ENCODE results near the gene NT5DC4. TPM values are rescaled to one million over a fixed set of nuclear protein-coding genes. Genes with fewer than 3 reads are reported as not detected.

The NT5DC4 gene
- total RNA-seq, 1 donor from 2014 or later, result not detected

DNA sequence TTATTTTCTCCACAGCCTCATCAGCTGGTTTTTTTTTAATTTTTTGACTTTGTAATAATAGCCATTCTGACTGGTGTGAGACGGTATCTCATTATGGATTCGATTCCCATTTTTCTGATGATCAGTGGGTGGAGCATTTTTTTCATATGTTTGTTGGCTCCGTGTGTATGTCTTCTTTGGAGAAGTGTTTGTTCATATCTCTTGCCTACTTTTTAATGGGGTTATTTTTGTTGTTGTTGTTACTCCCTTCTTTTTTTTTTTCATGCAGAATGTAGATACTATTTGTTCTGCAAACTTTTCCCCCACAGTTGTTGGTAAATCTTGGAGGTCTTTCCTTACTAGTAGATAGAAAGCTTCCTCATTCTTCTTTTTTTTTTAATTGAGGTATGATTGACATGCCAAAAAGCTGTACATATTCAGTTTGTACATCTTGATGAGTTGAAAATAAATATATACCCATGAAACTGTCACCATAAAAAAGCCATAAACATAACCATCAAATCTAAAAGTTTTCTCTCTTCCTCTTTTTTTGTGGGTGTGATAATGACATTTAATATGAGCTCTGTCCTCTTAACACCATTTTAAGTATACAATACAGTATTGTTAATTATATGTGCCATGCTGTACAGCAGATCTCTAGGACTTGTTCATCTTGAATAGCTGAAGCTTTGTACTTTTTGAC lies 21.8 kb upstream of the NT5DC4 start:
- Mint-ChIP-seq H3K36me3 (ENCODE audit: low read depth, unreplicated experiment) (no peaks in the 10 kb centered on the region), H3K9me3 (ENCODE audit: unreplicated experiment) (no peaks in the 10 kb centered on the region), H3K27ac (ENCODE audit: unreplicated experiment) (peak overlapping the region; percentile 14), H3K4me1 (ENCODE audit: unreplicated experiment) (no peaks in the 10 kb centered on the region), H3K4me3 (ENCODE audit: unreplicated experiment) (no peak overlapping the region), H3K27me3 (ENCODE audit: unreplicated experiment) (no peaks in the 10 kb centered on the region)
- no peak for TF ChIP-seq CTCF (IDR thresholded peaks at IDR 0.05; ENCODE audit: unreplicated experiment)
- DNase-seq (ENCODE audit: low spot score), result no peak

DNA sequence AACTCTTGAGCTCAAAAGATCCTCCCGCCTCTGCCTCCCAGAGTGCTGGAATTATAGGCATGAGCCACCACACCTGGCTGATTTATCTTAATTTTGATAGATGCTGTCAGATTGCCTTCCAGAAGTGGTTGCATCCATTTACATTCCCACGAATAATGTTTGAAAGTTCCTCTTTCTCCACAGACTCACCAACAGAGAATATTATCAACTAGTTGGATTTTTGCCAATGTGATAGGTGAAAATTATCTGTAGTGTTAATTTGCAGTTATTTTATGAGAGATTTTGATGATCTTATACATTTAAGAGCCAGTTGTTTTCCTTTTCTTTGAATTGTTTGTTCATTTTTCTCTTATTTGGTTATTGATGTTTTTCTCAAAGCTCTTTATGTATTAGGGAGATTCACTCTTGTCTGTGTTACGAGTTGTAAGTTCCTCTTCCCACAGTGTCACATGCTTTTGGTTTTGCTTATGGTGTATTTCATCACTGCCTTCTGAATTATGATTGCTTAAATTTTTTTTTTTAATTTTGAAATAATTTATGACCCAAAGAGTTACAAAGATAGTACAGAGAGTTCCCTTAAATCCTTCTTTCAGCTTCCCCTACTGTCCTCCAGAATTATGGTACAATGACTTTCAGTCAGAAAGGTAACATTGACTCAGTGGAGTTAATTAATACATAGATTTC lies 20.7 kb upstream of the NT5DC4 start:
- no peak for TF ChIP-seq CTCF (IDR thresholded peaks at IDR 0.05; ENCODE audit: unreplicated experiment)
- Mint-ChIP-seq H3K4me1 (ENCODE audit: unreplicated experiment) (no peaks in the 10 kb centered on the region), H3K27me3 (ENCODE audit: unreplicated experiment) (no peaks in the 10 kb centered on the region), H3K9me3 (ENCODE audit: unreplicated experiment) (no peaks in the 10 kb centered on the region), H3K4me3 (ENCODE audit: unreplicated experiment) (no peak overlapping the region), H3K36me3 (ENCODE audit: low read depth, unreplicated experiment) (no peaks in the 10 kb centered on the region), H3K27ac (ENCODE audit: unreplicated experiment) (no peak overlapping the region)
- DNase-seq (ENCODE audit: low spot score), result no peak

DNA sequence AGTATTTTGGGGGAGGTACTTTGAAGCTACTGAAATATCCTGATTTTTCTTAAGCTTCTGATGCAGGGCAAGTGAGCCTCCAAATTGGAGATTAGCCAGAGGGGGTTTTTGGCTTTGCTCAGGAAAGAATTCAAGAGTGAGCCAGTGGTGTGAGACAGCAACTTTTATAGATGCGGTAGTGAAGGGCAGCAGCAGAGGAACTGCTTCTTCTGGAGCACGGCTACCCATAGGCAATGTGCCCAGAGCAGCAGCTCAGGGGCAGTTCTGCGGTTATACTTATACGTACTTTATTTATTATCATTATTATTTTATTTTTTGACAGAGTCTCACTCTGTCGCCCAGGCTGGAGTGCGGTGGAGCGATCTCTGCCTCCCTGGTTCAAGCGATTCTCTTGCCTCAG lies 19.8 kb upstream of the NT5DC4 start:
- no peak for TF ChIP-seq CTCF (IDR thresholded peaks at IDR 0.05; ENCODE audit: unreplicated experiment)
- no peak for DNase-seq (ENCODE audit: low spot score)
- Mint-ChIP-seq H3K36me3 (ENCODE audit: low read depth, unreplicated experiment) (no peaks in the 10 kb centered on the region), H3K27me3 (ENCODE audit: unreplicated experiment) (no peaks in the 10 kb centered on the region), H3K9me3 (ENCODE audit: unreplicated experiment) (no peaks in the 10 kb centered on the region), H3K27ac (ENCODE audit: unreplicated experiment) (no peak overlapping the region), H3K4me3 (ENCODE audit: unreplicated experiment) (no peak overlapping the region), H3K4me1 (ENCODE audit: unreplicated experiment) (peaks cover 7% of the 10 kb centered on the region)

GRCh38 chr2:112703684-112704083 lies 17.1 kb upstream of the NT5DC4 start:
- TF ChIP-seq CTCF (IDR thresholded peaks at IDR 0.05; ENCODE audit: unreplicated experiment), result no peak
- Mint-ChIP-seq H3K27me3 (ENCODE audit: unreplicated experiment) (no peaks in the 10 kb centered on the region), H3K4me3 (ENCODE audit: unreplicated experiment) (no peak overlapping the region), H3K36me3 (ENCODE audit: low read depth, unreplicated experiment) (no peaks in the 10 kb centered on the region), H3K9me3 (ENCODE audit: unreplicated experiment) (no peaks in the 10 kb centered on the region), H3K4me1 (ENCODE audit: unreplicated experiment) (peaks cover 22% of the 10 kb centered on the region), H3K27ac (ENCODE audit: unreplicated experiment) (no peak overlapping the region)
- DNase-seq (ENCODE audit: low spot score), result no peak

- H3K36me3 Mint-ChIP-seq (ENCODE audit: low read depth, unreplicated experiment), result no peaks in the 10 kb centered on the region
- peaks cover 24% of the 10 kb centered on the region for H3K4me1 Mint-ChIP-seq (ENCODE audit: unreplicated experiment)
- H3K27me3 Mint-ChIP-seq (ENCODE audit: unreplicated experiment), result no peaks in the 10 kb centered on the region
- no peak overlapping the region for H3K4me3 Mint-ChIP-seq (ENCODE audit: unreplicated experiment)
- H3K9me3 Mint-ChIP-seq (ENCODE audit: unreplicated experiment), result no peaks in the 10 kb centered on the region
- DNase-seq (ENCODE audit: low spot score), result no peak
- no peak for TF ChIP-seq CTCF (IDR thresholded peaks at IDR 0.05; ENCODE audit: unreplicated experiment)
- no peak overlapping the region for H3K27ac Mint-ChIP-seq (ENCODE audit: unreplicated experiment)
Measured at GRCh38 chr2:112705575-112705974, 15.2 kb upstream of the NT5DC4 start.
